ENCODE data around the gene DSTYK.
"Not testable (repeated sequence)": the region's sequence is repeated elsewhere in the genome, so short reads cannot be mapped to it uniquely, and the experiment has no call there.

Gene DSTYK

DNA sequence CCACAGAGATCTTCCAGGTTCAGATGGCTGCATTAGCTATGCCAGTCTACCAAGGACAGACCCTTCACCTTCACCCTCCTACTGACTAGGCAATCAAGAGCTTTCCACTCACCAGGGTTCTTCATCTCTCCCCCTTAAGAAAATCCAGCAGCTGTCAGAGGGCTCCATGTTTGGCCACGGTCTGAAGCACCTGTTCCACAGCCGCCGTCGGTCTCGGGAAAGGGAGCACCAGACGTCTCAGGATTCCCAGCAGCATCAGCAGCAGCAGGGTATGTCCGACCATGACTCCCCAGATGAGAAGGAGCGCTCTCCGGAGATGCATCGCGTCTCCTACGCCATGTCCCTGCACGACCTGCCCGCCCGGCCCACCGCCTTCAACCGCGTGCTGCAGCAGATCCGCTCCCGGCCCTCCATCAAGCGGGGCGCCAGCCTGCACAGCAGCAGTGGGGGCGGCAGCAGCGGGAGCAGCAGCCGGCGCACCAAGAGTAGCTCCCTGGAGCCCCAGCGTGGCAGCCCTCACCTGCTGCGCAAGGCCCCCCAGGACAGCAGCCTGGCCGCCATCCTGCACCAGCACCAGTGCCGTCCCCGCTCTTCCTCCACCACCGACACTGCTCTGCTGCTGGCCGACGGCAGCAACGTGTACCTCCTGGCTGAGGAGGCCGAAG lies 30.0 kb upstream of the DSTYK start:
- DNase-seq (ENCODE audit: low spot score), result no peak

- DNase-seq (ENCODE audit: low spot score), result no peak
These were observed 29.1 kb upstream of the DSTYK start for GRCh38 chr1:205240569-205240968.

- no peak for DNase-seq (ENCODE audit: low spot score)
These were observed 28.6 kb upstream of the DSTYK start for GRCh38 chr1:205240118-205240517.

DNA sequence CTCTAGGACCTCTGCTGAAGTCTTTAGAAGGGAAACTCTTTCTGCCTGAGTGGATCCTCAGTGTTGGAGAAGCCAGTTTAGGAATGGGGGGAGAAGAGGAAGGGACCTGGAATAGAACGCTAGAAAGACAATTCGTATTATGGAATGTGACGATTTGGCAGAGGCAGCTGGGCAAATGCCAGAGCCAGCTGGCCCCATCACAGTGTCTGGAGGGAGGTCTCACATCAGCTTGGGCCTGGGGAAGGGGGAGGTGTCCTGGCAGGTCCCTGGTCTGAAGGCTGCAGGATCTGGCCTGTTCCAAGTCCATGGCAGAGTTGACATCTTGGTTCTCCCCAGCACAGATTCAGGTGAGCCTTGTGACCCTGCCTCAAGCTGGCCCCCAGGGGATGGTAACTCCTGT lies 27.6 kb upstream of the DSTYK start:
- no peak for DNase-seq (ENCODE audit: low spot score)

DNA sequence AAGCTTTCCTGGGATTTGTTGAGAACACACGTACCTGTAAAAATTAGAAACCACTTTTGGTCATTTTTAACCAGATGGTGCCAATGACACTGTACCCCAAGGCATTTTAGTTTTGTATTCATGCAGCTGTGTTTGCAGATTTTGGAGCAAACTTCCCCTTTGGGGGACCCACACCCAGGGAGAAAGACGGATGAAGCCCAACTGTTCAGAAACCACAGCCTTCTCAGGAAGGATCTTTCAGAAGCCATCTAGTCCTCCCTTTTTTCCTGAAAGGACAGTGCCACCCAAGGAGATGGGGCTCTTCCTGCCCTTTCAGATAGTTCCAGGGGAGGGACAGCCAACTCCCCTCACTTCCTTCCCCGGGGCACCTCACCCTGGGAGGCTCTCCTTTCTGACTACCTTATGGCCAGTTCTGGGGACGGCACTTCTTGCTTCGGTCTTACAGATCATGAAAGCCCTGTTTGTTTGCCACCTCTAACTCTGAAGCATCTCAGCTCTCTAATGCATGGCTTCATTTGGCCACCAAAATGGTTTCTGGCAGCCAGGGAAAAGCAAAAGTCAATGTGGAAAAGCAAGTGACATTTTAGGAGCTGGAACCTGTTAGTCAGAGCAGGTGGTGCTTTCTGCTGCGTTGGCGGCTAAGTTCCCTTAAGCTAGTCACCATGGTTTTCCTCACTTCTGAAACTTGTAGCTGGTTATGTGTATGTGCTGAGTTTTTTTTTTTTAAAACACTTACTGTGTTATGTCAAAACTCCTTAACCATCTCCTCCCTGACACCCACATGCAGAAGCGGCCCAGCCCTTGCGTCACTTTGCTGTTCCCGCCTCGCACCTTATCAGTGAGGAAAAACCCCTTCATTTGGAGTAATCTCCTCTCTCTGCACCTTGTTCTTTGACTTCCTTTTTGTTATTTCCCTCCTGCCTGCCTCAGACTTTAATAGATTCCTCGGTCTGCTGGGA lies 26.3 kb upstream of the DSTYK start:
- no peak for DNase-seq (ENCODE audit: low spot score)

GRCh38 chr1:205236951-205237475 lies 25.5 kb upstream of the DSTYK start:
- DNase-seq (ENCODE audit: low spot score), result no peak

DNA sequence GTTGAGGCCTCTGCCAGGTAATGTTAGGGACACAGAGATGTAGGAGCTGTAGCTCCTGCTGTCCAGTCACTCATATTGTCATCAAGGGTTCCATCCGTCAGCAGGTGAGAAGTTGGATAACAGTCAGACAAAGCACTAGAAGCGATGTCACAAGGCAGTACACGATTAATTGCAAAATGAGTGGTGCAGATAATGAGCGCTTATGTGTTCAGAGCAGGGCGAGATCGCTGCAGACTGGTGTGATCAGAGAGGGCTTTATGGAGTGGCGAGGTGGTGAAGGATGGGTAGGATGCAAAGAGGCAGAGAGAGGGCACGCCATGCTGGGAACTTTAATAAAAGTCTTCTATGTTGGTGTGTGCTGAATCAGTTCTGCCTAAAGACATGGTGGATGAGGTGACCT lies 25.0 kb upstream of the DSTYK start:
- no peak for DNase-seq (ENCODE audit: low spot score)

DNA sequence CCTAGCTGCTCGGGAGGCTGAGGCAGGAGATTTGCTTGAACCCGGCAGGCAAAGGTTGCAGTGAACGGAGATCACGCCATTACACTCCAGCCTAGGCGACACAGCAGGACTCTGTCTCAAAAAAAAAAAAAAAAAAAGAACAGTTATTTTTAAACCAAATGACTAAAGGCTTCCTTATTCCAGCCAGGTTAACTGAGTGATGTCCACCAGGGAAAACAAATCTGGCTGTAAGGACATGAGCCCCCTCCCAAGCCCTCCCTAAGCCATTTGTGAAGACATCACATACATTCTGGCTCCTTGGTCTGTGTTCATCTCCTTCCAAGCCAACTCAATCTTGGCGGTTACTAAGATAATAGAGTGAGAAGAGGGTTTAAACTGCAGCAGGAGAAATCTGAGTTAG lies 24.4 kb upstream of the DSTYK start:
- no peak for DNase-seq (ENCODE audit: low spot score)

DNA sequence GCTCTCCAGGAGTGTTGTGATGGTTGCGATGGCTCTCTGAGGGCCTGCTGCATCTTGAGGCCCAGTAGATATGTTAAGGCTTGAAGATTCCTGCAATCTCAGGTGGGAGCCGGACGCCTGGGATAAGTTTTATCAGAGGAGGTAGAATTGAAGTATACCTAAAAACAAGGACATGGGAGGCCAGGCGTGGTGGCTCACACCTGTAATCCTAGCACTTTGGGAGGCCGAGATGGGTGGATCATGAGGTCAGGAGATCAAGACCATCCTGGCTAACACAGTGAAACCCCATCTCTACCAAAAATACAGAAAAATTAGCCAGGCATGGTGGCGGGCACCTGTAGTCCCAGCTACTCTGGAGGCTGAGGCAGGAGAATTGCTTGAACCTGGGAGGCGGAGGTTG lies 22.5 kb upstream of the DSTYK start:
- not testable (repeated sequence) for DNase-seq (ENCODE audit: low spot score)

GRCh38 chr1:205232945-205233397 lies 21.5 kb upstream of the DSTYK start:
- DNase-seq (ENCODE audit: low spot score), result no peak

- no peak for DNase-seq (ENCODE audit: low spot score)
These were observed 20.8 kb upstream of the DSTYK start for GRCh38 chr1:205232127-205232820.

- no peak for DNase-seq (ENCODE audit: low spot score)
These were observed 19.5 kb upstream of the DSTYK start for GRCh38 chr1:205230982-205231381.

- peak; percentile 60 for DNase-seq (ENCODE audit: low spot score)
These were observed 18.6 kb upstream of the DSTYK start for GRCh38 chr1:205229916-205230700.

GRCh38 chr1:205229399-205229871 lies 17.9 kb upstream of the DSTYK start:
- DNase-seq (ENCODE audit: low spot score), result peak; percentile 91

DNA sequence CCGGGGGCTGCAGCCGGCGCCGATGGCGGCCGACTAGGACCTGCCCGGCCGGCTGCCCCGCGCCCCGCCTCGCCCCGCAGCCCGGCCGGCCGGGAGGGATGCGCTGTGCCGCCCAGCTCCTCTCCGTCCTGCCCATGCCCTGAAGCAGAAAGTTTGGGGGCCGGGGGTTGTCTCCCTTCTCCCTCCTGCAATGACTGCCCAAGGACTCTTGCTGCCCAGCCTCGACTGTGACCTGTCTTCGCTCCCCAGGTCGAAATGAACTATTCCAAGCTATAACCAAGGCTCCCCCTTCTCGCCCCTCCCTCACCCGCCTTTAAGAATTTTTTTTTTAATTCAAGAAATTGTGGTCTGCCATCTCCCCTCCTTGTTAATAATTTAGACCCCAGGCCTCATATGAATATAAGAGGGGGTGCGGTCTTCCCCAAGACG lies 16.6 kb upstream of the DSTYK start:
- no peak for DNase-seq (ENCODE audit: low spot score)

DNA sequence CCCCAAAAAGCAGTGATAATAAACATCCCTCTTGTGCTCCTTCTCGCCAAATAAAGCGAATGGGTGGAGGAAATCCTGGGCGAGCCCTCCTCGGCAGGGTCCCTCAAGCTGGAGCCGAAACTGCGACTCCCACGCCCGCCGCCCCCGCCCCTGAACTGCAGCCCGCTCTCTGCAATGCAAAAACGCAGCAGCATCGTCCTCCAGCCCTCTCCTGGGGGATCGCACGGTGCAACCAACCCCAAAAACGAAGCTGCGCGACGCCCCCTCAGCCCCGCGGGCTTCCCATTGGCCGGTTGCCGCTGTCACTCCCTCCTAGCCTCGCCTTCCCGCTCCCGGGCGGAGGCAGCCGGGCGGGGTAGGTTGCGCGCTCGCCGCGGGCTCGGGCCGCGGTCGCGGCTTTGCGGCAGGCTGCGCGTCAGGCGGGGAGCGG lies 16.1 kb upstream of the DSTYK start, which contains the start of gene TMCC2:
Gene TMCC2 (plus strand): TSS at position 363 of the 430 bp plus-strand sequence. CDS start 619 bp downstream, outside the sequence.
- DNase-seq (ENCODE audit: low spot score), result peak; percentile 97

DNA sequence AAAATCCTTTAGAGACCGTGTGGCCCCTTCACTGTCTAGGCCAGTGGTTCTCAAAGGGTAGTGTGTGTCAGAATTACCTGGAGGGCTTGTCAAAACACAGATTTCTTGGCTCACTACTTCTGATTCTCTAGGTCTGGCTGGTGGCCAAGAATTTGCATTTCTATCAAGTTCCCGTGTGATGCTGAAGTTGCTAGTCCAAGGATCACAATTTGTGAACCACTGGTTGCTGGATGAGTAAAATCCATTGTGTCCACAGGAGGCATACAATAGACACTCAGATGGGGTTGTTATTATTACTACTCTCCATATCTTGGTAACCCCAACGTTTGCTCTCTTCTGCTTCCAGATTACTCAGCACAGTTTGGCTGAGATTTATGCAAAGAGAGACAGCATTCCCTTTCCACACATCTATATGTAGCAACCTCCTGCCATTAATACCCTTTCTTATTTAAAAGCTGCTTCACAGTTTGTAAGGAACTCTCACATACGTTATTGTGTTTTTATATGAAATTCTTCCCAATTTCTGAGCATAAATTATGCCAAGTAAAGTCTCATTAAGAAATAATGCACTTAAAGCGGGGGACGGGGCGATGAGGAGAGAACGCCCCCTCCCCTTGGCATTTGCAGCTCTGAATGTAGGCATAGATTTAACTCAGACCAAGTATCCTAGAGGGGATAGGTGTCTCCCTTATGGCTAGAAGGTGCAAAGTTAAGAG lies 15.5 kb upstream of the DSTYK start:
- no peak for DNase-seq (ENCODE audit: low spot score)

DNA sequence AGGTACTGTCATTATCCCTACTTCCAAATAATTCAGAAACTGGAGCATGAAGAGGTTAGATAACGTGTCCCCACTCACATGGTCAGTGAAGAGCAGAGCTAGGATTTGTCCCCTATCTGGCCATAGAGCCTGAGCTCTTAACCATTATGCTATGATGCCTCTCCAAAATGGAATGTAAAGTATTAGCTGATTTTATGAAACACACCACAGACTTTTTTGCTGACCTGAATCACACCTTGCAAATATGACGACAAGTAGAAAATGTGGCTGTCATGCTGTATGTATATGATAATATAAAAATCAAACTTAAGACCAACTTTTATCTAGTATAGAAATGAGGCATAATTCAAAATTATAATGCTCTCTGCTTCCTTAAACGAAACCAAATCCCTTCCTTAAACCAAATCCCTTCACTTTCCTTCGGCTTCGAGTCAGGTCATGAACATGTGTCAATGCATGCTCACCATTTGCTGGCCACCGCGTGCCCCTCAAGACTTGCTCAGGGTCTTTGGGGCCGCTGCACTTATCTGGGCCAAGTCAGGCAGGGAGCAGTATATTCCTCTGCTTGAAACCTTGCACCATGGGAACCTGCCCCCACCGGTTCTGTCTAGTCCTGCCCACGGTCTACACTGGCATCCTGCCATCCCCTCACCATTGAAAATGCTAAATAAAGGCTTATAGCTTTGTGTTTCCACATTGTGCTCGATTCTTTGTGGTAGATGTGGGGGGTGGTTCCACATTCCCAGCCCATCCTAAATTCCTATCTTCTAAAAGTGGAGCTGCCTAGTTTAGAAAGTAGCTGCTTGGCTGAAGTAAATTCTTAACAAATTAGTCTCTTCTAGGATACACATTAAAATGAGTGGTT lies 14.6 kb upstream of the DSTYK start:
- no peak for DNase-seq (ENCODE audit: low spot score)

DNA sequence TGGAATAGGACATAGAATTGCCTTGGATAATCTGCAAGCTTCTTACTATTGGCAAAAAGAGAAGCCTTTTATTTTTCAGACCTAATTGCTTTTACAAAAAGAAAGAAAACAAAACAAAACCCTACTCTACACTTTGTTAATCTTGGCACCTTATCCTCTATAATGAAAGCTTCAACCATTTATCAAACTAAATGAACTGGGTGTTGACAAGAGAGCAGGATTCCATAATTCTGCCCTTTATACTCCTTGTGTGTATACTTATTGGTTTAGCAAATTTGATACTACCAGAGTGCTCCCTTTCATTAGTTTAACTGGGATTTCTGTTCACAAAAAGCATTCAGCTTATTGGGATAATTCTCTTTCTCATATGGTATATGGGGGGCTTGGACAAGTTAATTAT lies 13.2 kb upstream of the DSTYK start:
- no peak for DNase-seq (ENCODE audit: low spot score)

- no peak for DNase-seq (ENCODE audit: low spot score)
These were observed 8.9 kb upstream of the DSTYK start for GRCh38 chr1:205220421-205220820.

All from Ammon's horn (tissue), 1 donor.